GM18907 (cell line): Measurements from ENCODE around the gene CARMIL1.

Source experiments
- ATAC-seq: cut with Tn5 transposase; IDR thresholded peaks from one replicate; pipeline ENCODE4 v1.9.1; 2021; ENCODE audit warnings: mild to moderate bottlenecking, moderate library complexity; ENCODE audit not compliant: unreplicated experiment

CARMIL1 gene

DNA sequence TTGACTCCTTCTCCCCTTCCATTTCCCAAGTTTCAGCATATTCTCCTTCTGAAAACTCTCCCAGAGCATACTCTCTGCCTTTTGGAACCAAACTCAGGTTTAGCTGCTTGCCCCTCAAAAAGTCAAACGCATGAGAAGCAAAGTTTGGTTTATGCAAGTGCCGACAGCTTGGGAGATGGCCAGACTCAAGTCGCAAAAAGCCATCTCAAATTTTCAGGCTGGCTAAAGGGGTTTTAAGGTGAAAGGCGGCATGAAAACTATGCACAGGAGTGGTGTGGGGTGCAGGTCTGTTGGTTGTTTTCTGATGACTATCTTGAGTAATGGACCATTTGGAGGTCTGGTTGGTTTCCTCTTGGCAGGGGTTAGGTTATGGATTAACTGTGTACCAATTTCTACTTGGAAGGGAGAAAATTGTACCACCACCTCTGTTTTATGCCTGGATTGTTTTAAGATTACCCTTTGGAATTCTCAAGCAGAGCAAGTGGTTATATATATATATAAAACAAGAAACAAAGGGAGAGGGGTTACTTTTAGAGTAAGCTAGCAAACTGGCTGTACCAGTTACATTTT lies 320.4 kb downstream of the CARMIL1 start:
- no peak for ATAC-seq

DNA sequence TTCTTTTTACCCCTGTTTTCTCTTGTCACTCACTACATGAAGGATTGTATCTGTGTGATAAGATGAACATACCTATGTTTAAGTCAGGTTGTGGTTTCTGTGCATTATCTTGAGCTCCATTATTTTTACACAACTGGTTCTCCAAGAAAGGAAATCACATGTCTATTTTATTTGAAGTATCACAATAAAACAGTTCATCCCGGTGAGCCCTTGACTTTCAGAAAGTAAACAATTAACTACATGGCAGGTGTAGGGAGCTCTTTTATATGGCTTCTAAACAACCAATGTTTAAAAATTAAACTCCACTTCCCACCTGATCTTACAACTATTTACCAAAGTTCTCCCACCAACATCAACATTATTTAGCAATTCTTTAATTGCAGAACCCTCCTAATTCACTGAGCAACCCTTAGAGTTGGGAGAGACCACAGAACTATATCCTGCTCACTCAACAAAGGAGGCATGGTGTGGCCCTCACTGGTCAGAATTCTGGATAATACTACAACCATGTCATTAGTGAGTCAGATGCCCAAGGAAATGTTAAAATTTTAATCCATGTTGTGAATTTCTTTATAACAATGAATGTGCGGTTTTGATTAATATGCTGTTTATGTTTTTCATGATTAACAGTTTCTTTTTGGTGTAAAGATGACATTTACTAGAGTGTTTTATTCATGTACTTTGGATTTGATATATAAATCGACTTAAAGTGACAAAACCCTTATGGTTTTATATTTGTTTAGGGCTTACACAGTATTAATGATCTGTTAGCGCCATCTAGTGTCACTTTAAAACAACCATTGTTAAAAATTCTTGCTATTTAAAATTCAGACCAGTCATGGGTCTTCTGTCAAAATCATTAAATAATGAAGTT lies 322.9 kb downstream of the CARMIL1 start:
- no peak for ATAC-seq

- ATAC-seq: no peak
These were observed 323.5 kb downstream of the CARMIL1 start for GRCh38 chr6:25602674-25602982.

- ATAC-seq: no peak
These were observed 324.1 kb downstream of the CARMIL1 start for GRCh38 chr6:25603251-25603650.

- no peak for ATAC-seq
These were observed 327.0 kb downstream of the CARMIL1 start for GRCh38 chr6:25606151-25606550.

GRCh38 chr6:25608558-25609174 lies 329.5 kb downstream of the CARMIL1 start:
- no peak for ATAC-seq

DNA sequence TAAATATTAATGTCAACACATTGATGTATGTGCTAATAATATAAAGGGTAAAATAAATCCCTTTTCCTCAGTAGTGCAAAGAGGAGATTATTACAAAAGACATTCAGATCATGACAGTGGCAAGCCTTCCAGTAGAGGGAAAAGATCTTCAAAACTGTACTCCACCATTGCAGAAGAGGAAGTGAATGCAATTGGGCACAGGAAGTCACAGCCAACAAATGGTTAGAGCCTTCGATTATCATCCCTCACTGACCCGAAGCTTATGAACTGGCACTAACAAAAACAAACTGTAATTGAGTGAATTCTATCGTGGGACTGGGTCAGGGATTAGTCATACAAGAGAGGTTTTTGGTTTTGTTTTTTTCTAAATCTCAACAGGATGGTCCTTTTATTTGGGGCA lies 333.5 kb downstream of the CARMIL1 start:
- no peak for ATAC-seq

DNA sequence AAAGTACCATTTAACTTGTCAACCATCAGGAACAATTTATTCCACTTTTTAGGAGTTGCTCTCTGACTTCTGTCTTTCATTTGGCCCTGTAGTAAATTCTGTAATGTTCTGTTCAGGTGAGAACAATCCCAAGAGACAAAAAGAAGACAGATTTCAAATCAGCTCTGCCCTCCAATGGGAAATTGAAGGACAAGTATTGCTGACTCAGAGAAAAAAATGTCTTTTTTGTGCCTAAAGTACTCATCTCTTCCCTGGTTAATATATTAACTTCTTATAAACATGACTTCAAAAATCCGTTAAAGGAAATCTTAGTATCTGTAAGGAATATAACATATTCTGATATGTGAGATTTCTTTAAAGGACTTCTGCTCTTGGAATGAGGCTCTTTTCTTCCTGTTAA lies 334.2 kb downstream of the CARMIL1 start:
- no peak for ATAC-seq

DNA sequence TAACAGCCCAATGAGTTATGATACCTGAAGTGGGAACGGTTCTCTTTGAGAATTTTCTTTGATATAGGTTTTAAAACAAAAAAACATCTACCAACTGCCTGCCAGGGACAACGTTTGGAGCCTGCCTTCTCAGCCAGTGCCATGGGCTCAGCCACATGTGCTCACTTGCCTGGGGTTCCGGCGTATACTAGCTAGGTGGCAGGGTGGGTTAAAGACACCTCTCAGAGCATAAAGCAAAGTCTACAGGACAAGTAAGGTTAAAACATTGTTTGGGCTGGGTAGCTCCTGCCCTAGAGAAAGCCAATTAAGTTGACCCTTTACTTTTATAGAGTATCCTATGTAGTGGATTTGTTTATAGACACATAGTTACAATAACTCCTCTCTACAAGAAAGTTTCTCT lies 334.9 kb downstream of the CARMIL1 start:
- ATAC-seq: no peak

DNA sequence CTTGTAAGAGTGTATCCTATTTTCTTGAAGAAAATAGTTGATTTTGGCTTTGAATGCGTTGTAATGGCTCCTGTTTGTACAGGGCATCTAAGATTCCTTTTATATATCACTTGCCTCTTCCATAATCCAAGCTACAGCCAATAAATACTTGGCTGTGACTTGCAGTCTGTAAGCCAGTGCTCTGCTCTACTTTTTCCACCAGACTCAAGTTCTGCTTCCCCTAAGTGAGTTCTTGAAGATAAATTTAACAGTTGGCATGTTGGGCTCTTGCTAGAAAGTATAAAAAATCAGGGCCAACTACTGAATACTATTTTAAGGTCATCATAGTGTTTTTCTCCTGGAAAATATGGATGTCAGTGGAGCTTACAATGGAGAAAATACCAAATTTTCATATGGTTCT lies 336.3 kb downstream of the CARMIL1 start:
- no peak for ATAC-seq

DNA sequence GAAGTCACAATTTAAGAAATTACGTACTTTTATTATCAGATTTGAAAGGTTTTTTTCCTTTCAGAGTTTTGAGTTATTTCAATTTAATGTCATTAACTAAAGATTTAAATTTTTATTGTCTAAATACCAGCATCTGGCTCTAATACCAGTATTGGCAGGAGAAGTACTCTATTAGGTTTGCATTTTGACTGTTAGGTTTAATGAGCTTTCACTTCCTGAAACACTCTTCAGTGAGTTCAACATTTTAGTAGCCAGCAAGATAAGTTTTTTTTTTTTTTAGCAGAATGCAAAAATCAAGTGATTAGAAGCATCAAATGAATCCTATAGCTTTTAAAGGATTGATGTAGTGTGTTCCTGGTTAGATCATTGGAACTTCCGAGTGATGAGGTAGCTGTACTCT lies 338.8 kb downstream of the CARMIL1 start:
- no peak for ATAC-seq

DNA sequence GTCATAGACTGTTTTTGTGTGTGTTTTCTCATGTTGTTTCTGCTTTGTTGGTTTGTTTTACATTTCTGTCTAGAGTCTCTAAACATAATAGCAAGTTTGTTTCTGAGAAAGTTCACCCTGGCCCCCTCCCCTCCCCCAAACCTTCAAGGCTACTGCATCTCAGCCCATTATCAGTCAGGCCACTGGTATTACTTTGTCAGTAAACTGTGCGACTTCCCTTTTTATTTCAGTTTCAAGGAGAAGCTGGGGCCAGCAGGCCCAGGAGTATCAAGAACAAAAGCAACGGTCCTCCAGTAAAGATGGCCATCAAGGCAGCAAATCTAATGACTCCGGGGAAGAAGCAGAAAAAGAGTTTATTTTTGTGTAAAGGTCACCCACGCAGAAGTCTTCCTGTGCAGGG lies 340.0 kb downstream of the CARMIL1 start:
- ATAC-seq: no peak

- no peak for ATAC-seq
These were observed 341.2 kb downstream of the CARMIL1 start for GRCh38 chr6:25620391-25620790.

GRCh38 chr6:25623065-25623464 lies 343.9 kb downstream of the CARMIL1 start:
- no peak for ATAC-seq

DNA sequence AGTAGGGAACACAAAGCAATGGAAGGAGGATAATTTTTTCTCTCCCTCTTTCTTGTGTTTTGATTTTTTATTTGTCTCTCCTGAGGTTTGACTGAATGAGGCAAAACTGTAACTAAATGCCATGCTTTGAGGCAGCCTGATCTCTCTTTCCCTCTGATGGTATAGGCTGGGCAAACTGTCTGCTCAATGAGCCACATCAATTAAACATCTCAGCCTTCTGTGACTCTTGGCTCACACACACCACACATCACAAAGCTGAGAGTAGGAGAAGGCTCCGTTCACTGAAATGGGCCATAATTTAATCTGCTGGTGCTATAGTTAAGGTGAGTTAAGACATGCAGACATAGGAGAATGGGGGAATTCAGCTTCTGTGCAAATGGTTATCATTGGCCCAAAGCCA lies 344.7 kb downstream of the CARMIL1 start:
- no peak for ATAC-seq

DNA sequence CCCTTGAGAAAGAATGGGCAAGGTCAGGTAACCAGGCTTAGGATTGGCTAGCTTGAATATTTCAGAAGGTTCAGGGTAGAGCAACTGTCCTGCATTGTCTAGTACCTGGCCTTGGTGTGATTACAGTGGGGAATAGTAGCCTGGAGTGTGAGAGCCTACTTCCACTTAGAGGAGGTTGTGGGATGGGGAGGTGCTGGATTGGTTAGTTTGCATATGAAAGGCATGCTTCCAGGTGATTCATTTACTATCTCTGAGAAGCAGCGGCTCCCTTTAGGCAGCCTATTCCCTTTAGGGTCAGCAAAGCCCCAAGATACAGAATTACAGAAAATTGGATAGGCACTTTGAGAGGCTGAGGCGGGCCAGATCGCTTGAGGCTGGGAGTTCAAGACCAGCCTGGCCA lies 347.8 kb downstream of the CARMIL1 start:
- no peak for ATAC-seq

GRCh38 chr6:25628471-25629197 lies 349.5 kb downstream of the CARMIL1 start:
- no peak for ATAC-seq

DNA sequence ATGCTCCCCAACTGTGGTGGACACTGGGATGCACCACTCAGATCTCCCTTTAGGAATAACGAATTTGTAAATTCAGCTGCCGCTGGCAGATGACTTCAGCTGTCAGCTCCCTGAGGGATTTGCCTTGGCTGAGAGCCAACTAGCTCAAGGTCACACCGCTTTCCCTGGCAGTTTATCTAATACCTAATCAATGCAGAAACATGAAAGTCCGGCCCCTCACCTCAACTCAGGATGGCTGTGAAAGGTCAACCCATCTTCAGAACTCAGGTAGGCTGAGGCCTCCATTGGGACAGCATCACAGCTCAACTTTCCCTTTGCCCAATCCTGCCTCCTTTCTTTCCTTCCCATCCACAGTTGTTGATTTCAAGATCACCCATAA lies 350.0 kb downstream of the CARMIL1 start:
- ATAC-seq: no peak

GRCh38 chr6:25630508-25631278 lies 351.5 kb downstream of the CARMIL1 start:
- no peak for ATAC-seq

GRCh38 chr6:25635886-25636317 lies 356.7 kb downstream of the CARMIL1 start:
- no peak for ATAC-seq

DNA sequence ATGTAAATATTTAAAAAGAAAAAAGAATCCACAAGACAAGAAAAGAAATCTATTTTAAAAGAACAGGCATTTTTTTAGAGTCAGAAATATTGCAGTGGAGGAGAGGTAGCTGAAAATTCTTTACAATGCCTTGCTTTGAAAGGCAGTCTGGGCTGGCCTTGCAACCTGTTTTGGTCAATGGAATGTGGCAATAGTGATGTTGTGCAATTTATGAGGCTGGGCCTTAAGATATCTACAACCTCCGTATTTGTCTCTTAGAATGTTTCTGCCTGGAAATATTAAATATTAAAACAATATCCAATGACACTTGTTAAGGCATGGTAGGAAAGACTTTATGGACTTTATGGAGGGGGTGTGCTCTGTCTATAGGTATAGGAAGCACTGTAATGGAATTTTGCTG lies 358.0 kb downstream of the CARMIL1 start:
- no peak for ATAC-seq
